Activated effector memory CD4-positive, alpha-beta T cell treated with Interleukin-2 at 50 U/mL for 16 hours (primary cell): ENCODE results near the gene RARB.

ENCODE experiments used
- DNase-seq: peaks from one replicate; pipeline ENCODE4 v3.0.0-alpha.2; 2020

Gene RARB

GRCh38 chr3:25448750-25449692 lies 21.0 kb downstream of the RARB start:
- DNase-seq = no peak

- DNase-seq = no peak
These were observed 21.8 kb downstream of the RARB start for GRCh38 chr3:25449857-25450256.

GRCh38 chr3:25452192-25452591 lies 24.1 kb downstream of the RARB start:
- DNase-seq = no peak

GRCh38 chr3:25452740-25453139 lies 24.7 kb downstream of the RARB start:
- DNase-seq = no peak

DNA sequence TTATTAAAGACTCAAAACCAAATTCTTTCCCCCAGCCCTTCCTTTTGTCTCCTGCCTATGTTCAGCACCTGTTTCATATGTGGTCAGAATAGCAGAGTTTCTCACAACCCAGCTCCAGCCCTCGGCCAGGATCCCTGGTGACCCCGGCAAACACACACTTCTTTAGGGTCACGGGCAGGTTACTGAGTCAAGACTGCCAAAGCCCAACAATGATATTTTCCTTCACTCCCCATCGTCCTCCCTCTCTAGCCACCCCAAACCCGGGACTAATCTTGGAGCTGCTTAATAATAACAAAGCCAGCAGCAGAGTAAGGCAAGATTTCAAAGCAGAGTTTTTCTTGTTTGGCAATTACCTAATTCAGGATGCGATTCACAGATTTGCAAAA lies 25.5 kb downstream of the RARB start:
- no peak for DNase-seq

DNA sequence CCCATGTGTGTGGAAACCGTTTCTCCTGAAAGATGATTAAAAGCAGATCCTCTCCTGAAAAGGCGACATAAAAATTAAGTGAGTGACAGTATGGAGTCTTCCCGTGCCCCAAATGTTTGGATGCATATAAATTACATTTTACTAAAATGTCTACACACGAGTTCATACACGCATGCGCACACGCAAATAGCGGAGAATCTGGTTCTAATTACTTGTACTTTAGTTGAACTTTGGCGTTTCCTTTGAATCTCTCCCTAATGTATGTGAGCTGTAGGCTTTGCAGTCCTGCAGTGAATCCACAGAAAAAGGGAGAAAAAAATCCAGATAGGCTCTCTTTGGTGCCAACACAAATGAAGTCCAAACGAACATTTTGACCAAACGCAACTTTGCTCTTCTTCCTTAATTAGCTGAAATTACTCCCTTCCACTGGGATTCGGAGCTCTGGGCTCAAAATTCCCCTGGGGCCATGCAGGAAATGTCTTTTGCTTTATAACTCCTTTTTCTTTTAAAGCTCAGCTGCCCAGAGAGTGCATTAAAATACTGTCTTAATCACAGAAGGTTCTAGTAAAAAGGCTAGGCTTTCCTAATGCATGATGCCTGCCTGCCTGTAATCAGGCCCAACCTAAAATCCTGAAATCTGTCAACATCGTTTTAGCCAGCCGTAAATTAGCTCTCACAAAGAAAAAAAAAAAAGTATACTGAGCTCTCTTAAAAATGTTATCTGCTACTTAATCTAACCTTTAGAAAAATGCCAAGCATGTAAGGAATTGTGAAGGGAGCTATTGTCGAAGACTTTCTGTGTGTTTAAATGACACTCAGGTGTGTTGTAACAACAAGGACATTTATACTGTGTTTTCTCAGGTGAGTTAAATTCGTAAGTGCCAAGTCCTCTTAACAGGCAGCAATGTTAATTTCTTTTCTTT lies 26.2 kb downstream of the RARB start:
- no peak for DNase-seq

- DNase-seq = no peak
These were observed 27.5 kb downstream of the RARB start for GRCh38 chr3:25455441-25456132.

- DNase-seq = no peak
These were observed 28.9 kb downstream of the RARB start for GRCh38 chr3:25456723-25457670.

DNA sequence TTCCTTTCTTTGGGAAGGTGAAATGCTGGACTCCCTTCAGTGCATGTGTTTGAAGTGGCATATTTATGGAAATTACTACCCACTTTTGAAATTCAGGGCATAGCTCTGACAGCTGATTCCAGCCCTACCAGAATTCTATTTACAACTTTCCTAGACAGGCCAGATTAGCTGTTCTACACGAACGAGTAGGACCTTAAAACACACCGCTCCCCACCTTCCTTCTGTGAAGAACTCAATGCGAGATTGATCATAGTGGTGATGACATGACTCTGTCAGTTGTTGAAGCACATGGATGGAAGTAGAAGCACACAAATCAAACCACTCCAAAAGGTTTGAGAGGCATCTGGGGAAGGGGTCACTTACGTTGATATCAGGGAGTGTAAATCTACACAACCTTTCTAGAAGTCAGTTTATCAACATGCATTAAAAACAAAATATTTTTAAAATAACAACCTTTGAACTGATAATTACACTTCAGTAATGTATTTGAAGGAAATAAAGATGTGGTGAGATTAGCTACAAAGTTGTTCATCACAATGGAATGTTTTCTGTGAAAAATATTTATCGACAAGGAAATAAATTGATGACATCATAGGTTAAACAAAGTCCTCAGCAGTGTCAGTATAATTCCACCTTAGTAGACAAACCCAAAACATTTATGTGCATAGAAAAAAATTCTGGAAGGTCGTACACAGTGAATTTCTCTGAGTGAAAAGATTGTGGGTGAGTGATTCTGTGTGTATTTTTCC lies 29.8 kb downstream of the RARB start:
- DNase-seq = no peak

DNA sequence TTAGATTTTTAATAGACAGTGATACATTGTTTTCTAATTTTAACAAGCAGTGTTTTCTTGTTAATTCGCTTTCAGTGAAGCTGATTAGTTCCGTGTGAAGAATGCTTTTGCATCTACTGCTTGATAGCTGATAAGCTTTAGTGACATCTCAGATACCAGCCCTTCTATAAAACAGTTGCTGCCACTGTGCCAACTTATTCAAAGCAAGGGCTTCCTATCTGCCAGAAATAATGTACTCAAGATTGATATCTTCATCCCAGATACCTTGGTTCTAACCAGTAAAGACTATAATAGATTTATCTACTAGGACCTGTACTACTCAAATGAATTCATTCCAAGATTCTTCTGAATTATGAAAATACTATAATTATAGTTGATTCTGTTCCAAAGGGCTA lies 30.4 kb downstream of the RARB start:
- no peak for DNase-seq

GRCh38 chr3:25460751-25461150 lies 32.7 kb downstream of the RARB start:
- DNase-seq = no peak

GRCh38 chr3:25461946-25462345 lies 33.9 kb downstream of the RARB start:
- no peak for DNase-seq

DNA sequence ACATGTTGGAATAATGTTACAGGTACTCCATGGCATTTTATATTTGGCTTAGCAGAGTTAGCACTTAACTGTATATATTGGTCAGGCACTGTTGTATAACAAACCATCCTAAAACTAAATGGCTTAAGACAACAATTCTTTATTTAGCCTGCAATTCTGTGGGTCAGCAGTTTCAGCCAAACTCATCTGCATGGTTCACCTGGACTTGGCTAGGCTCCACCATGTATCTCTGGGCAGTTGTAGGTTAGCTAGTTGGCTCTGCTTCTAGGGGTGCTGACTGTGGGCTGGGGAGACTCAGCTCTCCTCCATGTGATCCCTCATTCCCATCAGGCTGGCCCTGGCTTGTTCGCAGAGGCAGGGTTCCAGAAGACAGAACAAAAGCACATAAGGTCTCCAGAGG lies 34.4 kb downstream of the RARB start:
- DNase-seq = no peak

DNA sequence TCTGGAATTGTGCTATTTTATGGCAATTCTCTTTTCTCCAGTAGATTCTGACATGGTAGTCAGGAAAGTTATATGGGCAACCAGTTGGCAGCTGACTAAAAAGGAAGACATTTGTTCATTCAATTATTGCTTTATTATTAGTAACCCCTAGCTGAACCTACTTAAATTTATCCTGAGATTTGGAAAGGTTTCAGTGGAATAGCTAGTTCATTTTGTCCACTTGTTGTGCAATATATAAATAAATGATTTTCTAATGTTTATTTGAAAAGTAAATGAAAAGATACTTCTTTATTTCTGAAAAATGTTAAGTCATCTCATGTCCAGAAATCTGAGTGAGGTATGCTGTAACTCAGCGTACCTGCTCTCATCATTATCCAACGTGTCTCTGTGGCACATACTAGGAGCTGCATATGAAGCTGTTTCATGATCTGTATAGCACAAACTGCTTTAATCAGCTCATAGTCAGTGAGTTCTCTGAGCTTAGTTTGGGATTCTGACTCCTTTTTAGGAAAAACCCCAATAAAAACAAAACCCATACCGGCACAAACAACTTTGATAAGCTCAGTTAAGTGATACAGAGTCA lies 35.9 kb downstream of the RARB start:
- no peak for DNase-seq

DNA sequence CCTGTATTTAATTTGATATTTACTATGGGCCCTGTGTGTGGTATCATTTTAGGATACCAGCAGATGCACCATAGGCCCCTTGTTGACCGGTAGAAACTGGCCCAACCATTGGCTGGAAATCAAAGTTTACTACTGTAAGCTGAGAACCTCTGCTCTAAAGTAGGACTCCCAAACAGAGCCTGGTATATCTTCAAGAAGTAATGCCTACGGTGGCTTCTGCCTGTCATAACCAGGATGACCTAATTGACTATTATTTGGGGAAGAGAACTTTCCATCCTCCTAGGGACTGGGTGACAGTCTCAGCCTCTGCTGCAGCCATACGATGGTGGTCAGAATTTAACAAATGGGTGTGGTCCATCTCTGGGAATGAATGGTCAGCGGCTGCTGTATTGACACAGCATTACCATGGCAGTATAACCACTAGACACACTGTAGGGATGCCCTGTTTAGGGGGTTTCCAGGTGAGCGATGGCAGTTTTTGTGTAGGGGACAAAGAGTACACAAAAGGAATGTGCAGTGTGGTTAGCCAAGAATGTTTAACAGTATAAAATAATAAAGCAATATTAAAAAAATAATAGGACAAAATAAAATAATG lies 37.3 kb downstream of the RARB start:
- no peak for DNase-seq

GRCh38 chr3:25468866-25469319 lies 40.8 kb downstream of the RARB start:
- no peak for DNase-seq

DNA sequence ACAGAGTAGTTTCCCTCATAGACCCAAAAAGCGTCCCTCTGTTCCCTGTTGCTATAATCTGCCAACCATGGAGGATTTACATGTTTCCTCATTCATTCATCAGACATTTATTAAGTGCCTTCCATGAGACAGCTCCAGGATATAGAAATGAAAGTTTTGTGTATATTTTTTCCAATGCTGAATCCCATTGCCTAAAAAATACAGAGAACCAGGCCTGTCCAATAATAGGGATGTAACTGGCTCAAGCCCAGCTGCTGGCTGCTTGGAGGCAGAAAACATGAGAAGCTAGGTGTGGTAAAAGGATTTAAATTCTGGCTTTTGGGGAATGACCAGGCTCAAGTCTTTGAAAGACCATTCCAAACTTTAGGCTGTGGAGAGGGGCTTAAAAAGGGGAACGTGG lies 41.5 kb downstream of the RARB start:
- DNase-seq = no peak

- no peak for DNase-seq
These were observed 43.2 kb downstream of the RARB start for GRCh38 chr3:25471081-25471768.

DNA sequence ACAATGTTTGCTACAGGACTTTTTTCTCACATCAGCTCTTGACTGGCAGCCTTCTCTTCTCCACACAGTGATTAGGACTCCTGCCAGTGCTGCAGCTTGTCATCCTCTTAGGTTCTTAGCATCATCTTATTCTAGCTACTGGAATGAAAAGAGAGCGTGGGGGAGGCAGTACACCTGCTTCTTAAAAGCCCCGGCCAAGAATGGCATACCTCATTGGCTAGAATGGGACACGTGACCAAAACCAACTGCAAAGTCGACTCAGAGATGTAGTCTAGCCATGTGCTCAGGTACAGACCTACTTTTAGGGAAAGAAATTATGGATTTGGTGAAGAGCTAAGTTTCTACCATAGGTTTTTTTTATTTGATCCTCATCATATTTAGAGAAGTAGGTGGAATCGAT lies 44.1 kb downstream of the RARB start:
- no peak for DNase-seq

GRCh38 chr3:25472731-25473130 lies 44.7 kb downstream of the RARB start:
- DNase-seq = no peak
